GM23338 (cell line): ENCODE measurements around the gene VASN. TPM values are rescaled to one million over a fixed set of nuclear protein-coding genes. Genes with fewer than 3 reads are reported as not detected.

Source experiments
- ATAC-seq: fragments of 200-7000 bp; cut with Tn5 transposase; 3 replicates; pipeline ENCODE4 v1.9.1; 2020
- DNase-seq: peaks from one replicate; pipeline ENCODE4 v3.0.0-alpha.2; 2015; ENCODE audit warnings: low spot score
- H2AFZ ChIP-seq: fragments of 200-600 bp; sonication (generic); 2 replicates; pipeline ENCODE4 v1.8.0; 2016; ENCODE audit warnings: antibody characterized with exemption, mild to moderate bottlenecking, moderate library complexity
- H3F3A ChIP-seq: fragments of 200-600 bp; sonication (generic); replicated peaks from 2 replicates; pipeline ENCODE4 v1.8.0; 2017; ENCODE audit warnings: antibody characterized with exemption, mixed run types, low read depth
- H3K27ac ChIP-seq: fragments of 200-600 bp; sonication (generic); 2 replicates; pipeline ENCODE4 v1.6.1; 2016; ENCODE audit warnings: low read depth
- H3K27me3 ChIP-seq: fragments of 200-600 bp; sonication (generic); 2 replicates; pipeline ENCODE4 v1.8.0; 2016; ENCODE audit warnings: mild to moderate bottlenecking, mixed run types, moderate library complexity; ENCODE audit not compliant: insufficient read depth
- H3K36me3 ChIP-seq: fragments of 200-600 bp; sonication (generic); 2 replicates; pipeline ENCODE4 v1.8.0; 2016; ENCODE audit warnings: mild to moderate bottlenecking; ENCODE audit not compliant: insufficient read depth
- H3K4me1 ChIP-seq: fragments of 200-600 bp; sonication (generic); 2 replicates; pipeline ENCODE4 v1.8.0; 2016; ENCODE audit warnings: mild to moderate bottlenecking, moderate library complexity; ENCODE audit not compliant: insufficient read depth
- H3K4me2 ChIP-seq: fragments of 200-600 bp; sonication (generic); 2 replicates; pipeline ENCODE4 v1.7.1; 2017; ENCODE audit warnings: mixed run types
- H3K4me3 ChIP-seq: fragments of 200-600 bp; sonication (generic); 2 replicates; pipeline ENCODE4 v1.6.1; 2016; ENCODE audit warnings: mixed run types
- H3K79me2 ChIP-seq: fragments of 200-600 bp; sonication (generic); replicated peaks from 2 replicates; pipeline ENCODE4 v1.8.0; 2017; ENCODE audit warnings: mild to moderate bottlenecking; ENCODE audit not compliant: insufficient read depth
- H3K9me2 ChIP-seq: fragments of 200-600 bp; sonication (generic); 2 replicates; pipeline ENCODE4 v1.8.0; 2017; ENCODE audit not compliant: insufficient read depth
- H4K20me1 ChIP-seq: fragments of 200-600 bp; sonication (generic); replicated peaks from 2 replicates; pipeline ENCODE4 v1.8.0; 2017; ENCODE audit warnings: mild to moderate bottlenecking; ENCODE audit not compliant: insufficient read depth
- H3K27ac Mint-ChIP-seq: 2 replicates; pipeline ENCODE4 v1.8.0; 2020; ENCODE audit warnings: inconsistent platforms, mild to moderate bottlenecking, moderate library complexity, mixed read lengths
- H3K27me3 Mint-ChIP-seq: 3 replicates; pipeline ENCODE4 v1.8.0; 2022; ENCODE audit warnings: low read depth, mild to moderate bottlenecking, moderate library complexity, mixed read lengths, inconsistent platforms; ENCODE audit not compliant: insufficient read depth, poor library complexity
- H3K36me3 Mint-ChIP-seq: 3 replicates; pipeline ENCODE4 v1.8.0; 2021; ENCODE audit warnings: low read depth, mild to moderate bottlenecking, inconsistent platforms, moderate library complexity, mixed read lengths
- H3K4me1 Mint-ChIP-seq: 3 replicates; pipeline ENCODE4 v1.8.0; 2020; ENCODE audit warnings: mild to moderate bottlenecking, inconsistent platforms, mixed read lengths
- H3K4me3 Mint-ChIP-seq: 3 replicates; pipeline ENCODE4 v1.8.0; 2021; ENCODE audit warnings: moderate library complexity, mild to moderate bottlenecking, inconsistent platforms, mixed read lengths
- H3K9me3 Mint-ChIP-seq: 3 replicates; pipeline ENCODE4 v1.8.0; 2020; ENCODE audit warnings: moderate library complexity, mild to moderate bottlenecking, inconsistent platforms, mixed read lengths
- CREB1 ChIP-seq: fragments of 250-450 bp; sonication (Bioruptor Pico); IDR thresholded peaks from 2 replicates; pipeline ENCODE4 v1.5.0; 2020; ENCODE audit warnings: low read depth, mild to moderate bottlenecking, moderate library complexity
- ETS1 ChIP-seq: IDR thresholded peaks from 2 replicates; pipeline ENCODE4 v1.6.1; 2016; ENCODE audit warnings: antibody characterized with exemption
- EZH2 ChIP-seq: fragments of 200-600 bp; sonication (generic); IDR thresholded peaks from one replicate; pipeline ENCODE4 v1.8.0; 2017; ENCODE audit warnings: antibody characterized with exemption, mild to moderate bottlenecking, low read depth; ENCODE audit not compliant: unreplicated experiment
- EZH2phosphoT487 ChIP-seq: fragments of 200-600 bp; sonication (generic); IDR thresholded peaks from one replicate; pipeline ENCODE4 v1.8.1; 2018; ENCODE audit warnings: antibody characterized with exemption; ENCODE audit not compliant: unreplicated experiment
- JUNB ChIP-seq: IDR thresholded peaks from one replicate; pipeline ENCODE4 v1.6.1; 2016; ENCODE audit warnings: antibody characterized with exemption; ENCODE audit not compliant: unreplicated experiment
- NANOG ChIP-seq: IDR thresholded peaks from 2 replicates; pipeline ENCODE4 v1.6.1; 2016; ENCODE audit warnings: antibody characterized with exemption, borderline replicate concordance
- POLR2AphosphoS5 ChIP-seq: IDR thresholded peaks from 2 replicates; pipeline ENCODE4 v1.6.1; 2016; ENCODE audit warnings: antibody characterized with exemption, low read depth
- ZNF114 ChIP-seq: fragments of 250-450 bp; sonication (Bioruptor Pico); IDR thresholded peaks from 2 replicates; pipeline ENCODE4 v1.5.0; 2020; ENCODE audit warnings: mild to moderate bottlenecking, moderate library complexity
- ZNF331 ChIP-seq: fragments of 250-450 bp; sonication (Bioruptor Pico); IDR thresholded peaks from 2 replicates; pipeline ENCODE4 v1.5.0; 2020; ENCODE audit warnings: low read depth, mild to moderate bottlenecking, moderate library complexity
- ZNF462 ChIP-seq: fragments of 250-450 bp; sonication (Bioruptor Pico); IDR thresholded peaks from 2 replicates; pipeline ENCODE4 v1.5.0; 2020; ENCODE audit warnings: mild to moderate bottlenecking, moderate library complexity
- polyA plus RNA-seq: library from polyadenylated mRNA; unstranded; fragments of >200 nt; fragmentation: Nextera tagmentation; extraction: Ambion mirVana; gene quantifications from 2 replicates; pipeline ENCODE4 v1.2.1, GENCODE V29; 2016
- total RNA-seq: library from RNA; depleted of rRNA; stranded (reverse); fragments of >200 nt; shearing (Covaris generic); gene quantifications from 2 replicates; pipeline ENCODE4 v1.2.3, GENCODE V29; 2014
- TF ChIP-seq, protein P1 (sequence below): IDR thresholded peaks from one replicate; pipeline ENCODE4 v1.6.1; 2018; ENCODE audit warnings: antibody characterized with exemption; ENCODE audit not compliant: unreplicated experiment

VASN gene
- total and polyA plus RNA-seq, 2 experiments from 2014 or later = 8.0 to 15.5 TPM

DNA sequence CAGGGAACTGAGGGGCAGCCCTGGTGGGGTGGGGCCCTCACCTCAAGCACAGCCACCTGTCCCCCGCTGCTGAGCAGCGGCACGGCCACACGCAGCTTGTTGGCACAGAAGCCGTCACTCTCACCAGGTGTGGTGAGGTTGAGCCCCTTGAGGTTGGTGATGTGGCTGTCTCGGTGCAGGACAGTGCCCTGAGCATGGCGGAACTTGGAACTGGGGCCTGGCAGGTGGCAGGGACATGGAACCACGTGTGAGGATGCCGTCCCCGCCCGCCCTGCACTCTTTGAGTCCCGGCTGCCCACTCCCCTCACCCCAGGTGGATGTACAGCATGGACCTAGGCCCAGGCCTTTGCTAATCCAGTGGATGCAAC is 9.7 kb upstream of the VASN start:
- Mint-ChIP-seq H3K9me3 (no peaks in the 10 kb centered on the region), H3K4me1 (no peaks in the 10 kb centered on the region; the same call in 1 of the 3 replicates), H3K27me3 (peaks cover 6% of the 10 kb centered on the region), H3K4me3 (no peak overlapping the region), H3K27ac (no peak overlapping the region), H3K36me3 (no peaks in the 10 kb centered on the region)
- Histone ChIP-seq H3F3A (0 out of 2 replicates have a peak, but pooled peaks cover 4% of the 10 kb centered on the region), H3K27ac (no peak overlapping the region), H3K4me1 (no peaks in the 10 kb centered on the region), H3K27me3 (no peaks in the 10 kb centered on the region), H3K4me2 (no peak overlapping the region), H3K9me2 (no peaks in the 10 kb centered on the region), H4K20me1 (no peaks in the 10 kb centered on the region), H3K4me3 (no peak overlapping the region), H3K36me3 (no peaks in the 10 kb centered on the region), H3K79me2 (no peaks in the 10 kb centered on the region), H2AFZ (no peak overlapping the region)
- DNase-seq = no peak
- no peak for TF ChIP-seq EZH2
- TF ChIP-seq ETS1 = no peak
- TF ChIP-seq JUNB = no peak
- TF ChIP-seq, protein P1, sequence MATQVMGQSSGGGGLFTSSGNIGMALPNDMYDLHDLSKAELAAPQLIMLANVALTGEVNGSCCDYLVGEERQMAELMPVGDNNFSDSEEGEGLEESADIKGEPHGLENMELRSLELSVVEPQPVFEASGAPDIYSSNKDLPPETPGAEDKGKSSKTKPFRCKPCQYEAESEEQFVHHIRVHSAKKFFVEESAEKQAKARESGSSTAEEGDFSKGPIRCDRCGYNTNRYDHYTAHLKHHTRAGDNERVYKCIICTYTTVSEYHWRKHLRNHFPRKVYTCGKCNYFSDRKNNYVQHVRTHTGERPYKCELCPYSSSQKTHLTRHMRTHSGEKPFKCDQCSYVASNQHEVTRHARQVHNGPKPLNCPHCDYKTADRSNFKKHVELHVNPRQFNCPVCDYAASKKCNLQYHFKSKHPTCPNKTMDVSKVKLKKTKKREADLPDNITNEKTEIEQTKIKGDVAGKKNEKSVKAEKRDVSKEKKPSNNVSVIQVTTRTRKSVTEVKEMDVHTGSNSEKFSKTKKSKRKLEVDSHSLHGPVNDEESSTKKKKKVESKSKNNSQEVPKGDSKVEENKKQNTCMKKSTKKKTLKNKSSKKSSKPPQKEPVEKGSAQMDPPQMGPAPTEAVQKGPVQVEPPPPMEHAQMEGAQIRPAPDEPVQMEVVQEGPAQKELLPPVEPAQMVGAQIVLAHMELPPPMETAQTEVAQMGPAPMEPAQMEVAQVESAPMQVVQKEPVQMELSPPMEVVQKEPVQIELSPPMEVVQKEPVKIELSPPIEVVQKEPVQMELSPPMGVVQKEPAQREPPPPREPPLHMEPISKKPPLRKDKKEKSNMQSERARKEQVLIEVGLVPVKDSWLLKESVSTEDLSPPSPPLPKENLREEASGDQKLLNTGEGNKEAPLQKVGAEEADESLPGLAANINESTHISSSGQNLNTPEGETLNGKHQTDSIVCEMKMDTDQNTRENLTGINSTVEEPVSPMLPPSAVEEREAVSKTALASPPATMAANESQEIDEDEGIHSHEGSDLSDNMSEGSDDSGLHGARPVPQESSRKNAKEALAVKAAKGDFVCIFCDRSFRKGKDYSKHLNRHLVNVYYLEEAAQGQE = no peak
- TF ChIP-seq EZH2phosphoT487 = no peak
- no peak for TF ChIP-seq NANOG
- no peak for TF ChIP-seq POLR2AphosphoS5
- TF ChIP-seq CREB1 (CRISPR knock-in tag) = no peak
- TF ChIP-seq ZNF331 (CRISPR knock-in tag) = no peak
- TF ChIP-seq ZNF462 (CRISPR knock-in tag) = no peak
- no peak for TF ChIP-seq ZNF114 (CRISPR knock-in tag)
- ATAC-seq = no peak
